ENCODE data around the gene PROCA1.

DNA sequence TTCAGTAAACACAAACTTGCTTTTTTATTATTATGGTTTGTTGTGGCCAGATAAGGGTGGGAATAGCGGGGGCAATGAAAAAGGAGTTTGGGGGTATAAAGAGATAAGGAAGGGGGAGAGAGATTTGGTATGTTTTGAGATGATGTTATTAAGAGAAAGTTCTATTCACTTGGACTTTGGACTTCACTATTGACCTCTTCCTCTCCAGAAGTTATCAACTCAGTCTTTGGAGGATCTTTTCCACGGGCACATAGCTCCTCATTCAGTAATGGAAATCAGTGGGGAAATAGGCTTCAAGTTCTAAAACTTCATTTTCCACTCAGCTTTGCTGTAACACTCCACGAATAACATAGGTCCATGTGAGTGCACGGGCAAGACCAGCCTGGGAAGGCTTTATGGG is 23.2 kb downstream of the PROCA1 start:
- TF ChIP-seq, protein P1, sequence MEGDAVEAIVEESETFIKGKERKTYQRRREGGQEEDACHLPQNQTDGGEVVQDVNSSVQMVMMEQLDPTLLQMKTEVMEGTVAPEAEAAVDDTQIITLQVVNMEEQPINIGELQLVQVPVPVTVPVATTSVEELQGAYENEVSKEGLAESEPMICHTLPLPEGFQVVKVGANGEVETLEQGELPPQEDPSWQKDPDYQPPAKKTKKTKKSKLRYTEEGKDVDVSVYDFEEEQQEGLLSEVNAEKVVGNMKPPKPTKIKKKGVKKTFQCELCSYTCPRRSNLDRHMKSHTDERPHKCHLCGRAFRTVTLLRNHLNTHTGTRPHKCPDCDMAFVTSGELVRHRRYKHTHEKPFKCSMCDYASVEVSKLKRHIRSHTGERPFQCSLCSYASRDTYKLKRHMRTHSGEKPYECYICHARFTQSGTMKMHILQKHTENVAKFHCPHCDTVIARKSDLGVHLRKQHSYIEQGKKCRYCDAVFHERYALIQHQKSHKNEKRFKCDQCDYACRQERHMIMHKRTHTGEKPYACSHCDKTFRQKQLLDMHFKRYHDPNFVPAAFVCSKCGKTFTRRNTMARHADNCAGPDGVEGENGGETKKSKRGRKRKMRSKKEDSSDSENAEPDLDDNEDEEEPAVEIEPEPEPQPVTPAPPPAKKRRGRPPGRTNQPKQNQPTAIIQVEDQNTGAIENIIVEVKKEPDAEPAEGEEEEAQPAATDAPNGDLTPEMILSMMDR (IDR thresholded peaks at IDR 0.05) = no peak
- TF ChIP-seq POLR2A (IDR thresholded peaks at IDR 0.05) = no peak

Measured in prostate gland (tissue), 2 donors.